ENCODE measurements around the gene CYFIP1. TPM values are rescaled to one million over a fixed set of nuclear protein-coding genes. Genes with fewer than 3 reads are reported as not detected.

The CYFIP1 gene
- polyA plus RNA-seq, 1 donor from 2014 or later = 9.3 TPM

GRCh38 chr15:22956257-22956977 is 23.8 kb downstream of the CYFIP1 start:
- H3K27me3 ChIP-seq (ENCODE audit: insufficient read depth, low read depth, low read length) = no peaks in the 10 kb centered on the region
- H3K79me2 ChIP-seq (replicated peaks; ENCODE audit: insufficient read depth, low read length) = peaks cover 4% of the 10 kb centered on the region
- no peaks in the 10 kb centered on the region for H3K36me3 ChIP-seq (ENCODE audit: insufficient read depth, low read length)
- H3K4me3 ChIP-seq (ENCODE audit: low read length) = no peak overlapping the region
- H4K20me1 ChIP-seq (ENCODE audit: insufficient read depth) = no peaks in the 10 kb centered on the region
- H2AFZ ChIP-seq (ENCODE audit: low read depth, low read length) = no peak overlapping the region
- no peak overlapping the region for H3K4me2 ChIP-seq (ENCODE audit: low read length)
- H3K9me2 ChIP-seq (ENCODE audit: insufficient read depth, low read length) = no peaks in the 10 kb centered on the region
- no peak overlapping the region for H3K9ac ChIP-seq (ENCODE audit: low read length)
- no peaks in the 10 kb centered on the region for H3K9me3 ChIP-seq (ENCODE audit: low read length)
- TF ChIP-seq POLR2AphosphoS5 (IDR thresholded peaks at IDR 0.05) (no peak), EP300 (conservative IDR thresholded peaks at IDR 0.05; ENCODE audit: poor library complexity, severe bottlenecking) (no peak), CTCF (IDR thresholded peaks at IDR 0.05; ENCODE audit: poor library complexity, severe bottlenecking) (no peak), EZH2 (IDR thresholded peaks at IDR 0.05; ENCODE audit: borderline replicate concordance, insufficient read depth, low read length, poor library complexity, severe bottlenecking) (no peak), MXI1 (conservative IDR thresholded peaks at IDR 0.05; ENCODE audit: poor library complexity, severe bottlenecking) (no peak), RAD21 (conservative IDR thresholded peaks at IDR 0.05) (no peak), TAF1 (IDR thresholded peaks at IDR 0.05; ENCODE audit: low read depth) (no peak), SMC3 (conservative IDR thresholded peaks at IDR 0.05; ENCODE audit: poor library complexity) (no peak), REST (IDR thresholded peaks at IDR 0.05; ENCODE audit: borderline replicate concordance) (no peak)
- no peak overlapping the region for H3K27ac ChIP-seq (ENCODE audit: low read length)
- H3F3A ChIP-seq (ENCODE audit: insufficient read depth, low read length, poor library complexity, severe bottlenecking) = no peaks in the 10 kb centered on the region

- no peak overlapping the region for H3K4me2 ChIP-seq (ENCODE audit: low read length)
- H3K27me3 ChIP-seq (ENCODE audit: insufficient read depth, low read depth, low read length) = no peaks in the 10 kb centered on the region
- no peaks in the 10 kb centered on the region for H3K36me3 ChIP-seq (ENCODE audit: insufficient read depth, low read length)
- no peaks in the 10 kb centered on the region for H3K9me3 ChIP-seq (ENCODE audit: low read length)
- H3K27ac ChIP-seq (ENCODE audit: low read length) = no peak overlapping the region
- no peak overlapping the region for H2AFZ ChIP-seq (ENCODE audit: low read depth, low read length)
- no peaks in the 10 kb centered on the region for H4K20me1 ChIP-seq (ENCODE audit: insufficient read depth)
- no peaks in the 10 kb centered on the region for H3K9me2 ChIP-seq (ENCODE audit: insufficient read depth, low read length)
- H3K4me3 ChIP-seq (ENCODE audit: low read length) = no peak overlapping the region
- no peaks in the 10 kb centered on the region for H3F3A ChIP-seq (ENCODE audit: insufficient read depth, low read length, poor library complexity, severe bottlenecking)
- TF ChIP-seq POLR2AphosphoS5 (IDR thresholded peaks at IDR 0.05) = no peak
- no peak for TF ChIP-seq CTCF (IDR thresholded peaks at IDR 0.05; ENCODE audit: poor library complexity, severe bottlenecking)
- H3K79me2 ChIP-seq (replicated peaks; ENCODE audit: insufficient read depth, low read length) = peaks cover 4% of the 10 kb centered on the region
- no peak overlapping the region for H3K9ac ChIP-seq (ENCODE audit: low read length)
These were observed 24.5 kb downstream of the CYFIP1 start for GRCh38 chr15:22955544-22956119.

All from neural cell (in vitro differentiated cells).